Stimulated activated CD4-positive, alpha-beta T cell treated with anti-CD3 and anti-CD28 coated beads, Interleukin-1b, Interleukin-23, amount 100 ng/mL, for 24 hours (primary cell): ENCODE results near the gene ADARB2.

Source experiments
- DNase-seq, 4 experiments: peaks; one replicate each; pipeline ENCODE4 v3.0.0-alpha.2; 2020; ENCODE audit warnings: low read depth in 4 of 4, low spot score in 1 of 4

The ADARB2 gene

GRCh38 chr10:1300218-1300617, 437.1 kb downstream of the ADARB2 start:
- DNase-seq = no peak

GRCh38 chr10:1299041-1299726, 438.1 kb downstream of the ADARB2 start:
- DNase-seq = no peak

GRCh38 chr10:1297566-1298301, 439.6 kb downstream of the ADARB2 start:
- no peak for DNase-seq

DNA sequence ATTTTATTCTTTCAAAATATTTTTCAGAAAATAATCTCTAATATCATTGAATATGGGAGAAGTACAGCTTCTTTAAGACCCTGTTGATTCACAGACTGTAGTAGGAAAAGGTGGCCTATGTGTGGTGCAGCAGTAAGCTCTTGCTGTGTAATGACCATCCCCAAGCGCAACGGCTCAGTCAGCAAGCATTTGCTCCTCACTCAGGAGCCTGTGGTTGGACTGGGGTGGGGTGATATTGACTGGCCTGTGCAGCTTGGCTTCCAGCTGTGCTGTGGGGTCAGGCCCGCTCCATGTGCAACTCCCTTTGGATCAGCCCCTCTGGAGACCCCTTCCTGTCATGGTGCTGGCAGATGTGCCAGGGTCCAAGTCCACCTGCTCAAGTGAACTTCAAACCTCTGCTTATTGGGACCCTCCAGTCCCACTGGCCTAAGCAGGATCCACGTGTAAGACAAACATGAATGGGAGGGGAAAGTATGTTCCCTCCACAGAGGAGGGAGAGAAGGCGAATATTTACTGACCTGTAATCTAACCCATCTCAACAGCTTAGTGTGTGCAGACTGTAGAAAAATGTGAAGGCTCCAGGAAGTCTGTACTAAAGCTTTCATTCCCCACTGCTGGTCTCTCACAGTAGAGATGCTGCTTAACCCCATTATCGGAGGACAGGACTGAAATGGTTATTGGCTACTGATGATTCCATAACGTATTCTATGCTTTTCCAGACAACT, 441.4 kb downstream of the ADARB2 start:
- DNase-seq = no peak

- no peak for DNase-seq
Observed at GRCh38 chr10:1294748-1295147, 442.6 kb downstream of the ADARB2 start.

DNA sequence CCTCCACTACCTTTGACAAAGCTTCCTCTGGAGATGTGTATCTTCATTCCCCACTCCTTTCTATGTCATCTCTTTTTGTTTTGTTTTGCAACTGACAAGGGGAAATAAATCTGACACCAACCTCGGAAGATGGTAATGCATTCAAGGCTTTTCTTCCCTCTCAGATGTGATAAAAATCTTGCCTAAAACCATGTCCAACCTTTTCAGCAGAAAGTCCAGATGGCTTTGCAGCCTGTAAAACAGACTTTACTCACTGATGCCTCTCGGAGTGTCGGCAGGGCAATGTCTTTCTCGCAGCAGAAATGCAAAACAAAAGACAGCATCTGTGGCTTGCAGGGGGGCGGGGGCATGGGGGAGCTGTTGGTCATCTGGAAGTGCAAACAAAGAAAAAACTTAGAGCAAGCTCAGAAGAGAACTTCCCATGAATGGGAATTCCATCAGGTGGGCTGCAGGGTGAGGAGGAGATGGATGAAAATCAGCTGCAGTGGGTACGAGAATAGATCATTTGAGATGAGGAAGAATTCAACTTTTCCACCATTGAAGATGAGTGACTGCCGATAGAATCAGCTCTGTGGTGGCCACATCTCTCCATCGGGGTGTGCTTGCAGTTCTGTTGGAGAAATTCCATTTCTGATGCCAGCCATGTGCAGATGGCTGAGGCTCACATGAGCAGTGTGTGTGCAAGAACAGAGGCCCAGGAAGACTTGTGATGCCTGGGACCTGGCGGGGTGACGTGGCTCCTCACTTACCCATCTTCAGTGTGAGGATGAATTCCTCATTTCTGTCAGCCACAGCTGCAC, 443.5 kb downstream of the ADARB2 start:
- no peak for DNase-seq

- DNase-seq = no peak
Observed at GRCh38 chr10:1293157-1293556, 444.2 kb downstream of the ADARB2 start.

DNA sequence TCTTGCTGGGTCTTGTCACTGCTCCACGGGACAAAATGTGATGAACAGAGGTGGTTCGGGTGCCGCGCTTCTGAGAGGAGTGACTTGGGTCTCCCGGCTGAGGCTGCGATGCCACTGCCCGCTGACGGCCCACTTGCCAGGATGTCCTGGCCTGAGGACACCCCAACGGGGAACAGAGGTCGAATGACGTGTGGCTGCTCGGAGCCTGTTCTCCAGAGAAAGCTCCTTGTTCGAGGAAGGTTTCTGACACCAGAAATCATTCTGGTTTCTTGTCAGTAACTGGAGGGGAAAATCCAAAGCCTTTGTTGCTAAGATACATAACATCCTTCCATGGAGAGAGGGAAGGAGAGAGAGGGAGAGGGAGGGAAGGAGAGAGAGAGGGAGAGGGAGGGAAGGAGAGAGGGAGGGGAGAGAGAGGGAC, 444.7 kb downstream of the ADARB2 start:
- no peak for DNase-seq

- DNase-seq = no peak
Observed at GRCh38 chr10:1291178-1292090, 445.9 kb downstream of the ADARB2 start.

- no peak for DNase-seq
Observed at GRCh38 chr10:1290071-1290471, 447.3 kb downstream of the ADARB2 start.

GRCh38 chr10:1289591-1289990, 447.7 kb downstream of the ADARB2 start:
- no peak for DNase-seq

DNA sequence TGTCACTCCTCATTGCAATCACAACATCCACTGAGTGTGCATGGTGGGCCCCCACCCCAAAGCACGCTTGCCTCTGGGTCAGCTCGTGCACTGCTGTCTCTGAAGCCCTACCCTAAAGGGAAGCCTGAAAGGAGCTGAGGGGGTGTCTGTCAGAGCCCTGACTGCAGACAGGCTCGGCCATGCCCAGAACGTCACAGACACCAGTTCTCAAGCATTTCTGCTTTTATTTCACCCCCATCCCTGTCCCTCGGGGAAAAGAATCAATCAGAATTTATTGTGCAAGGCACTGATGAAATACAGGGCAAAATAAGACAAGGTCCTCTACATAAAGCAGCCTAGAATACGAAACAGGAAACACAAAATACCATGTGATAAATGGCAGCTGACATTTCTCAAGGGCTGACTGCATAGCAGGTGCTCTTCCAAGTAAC, 449.3 kb downstream of the ADARB2 start:
- DNase-seq = no peak

GRCh38 chr10:1287487-1287886, 449.8 kb downstream of the ADARB2 start:
- DNase-seq = no peak

- no peak for DNase-seq
Observed at GRCh38 chr10:1284076-1284475, 453.2 kb downstream of the ADARB2 start.

GRCh38 chr10:1281405-1281782, 455.9 kb downstream of the ADARB2 start:
- no peak for DNase-seq

DNA sequence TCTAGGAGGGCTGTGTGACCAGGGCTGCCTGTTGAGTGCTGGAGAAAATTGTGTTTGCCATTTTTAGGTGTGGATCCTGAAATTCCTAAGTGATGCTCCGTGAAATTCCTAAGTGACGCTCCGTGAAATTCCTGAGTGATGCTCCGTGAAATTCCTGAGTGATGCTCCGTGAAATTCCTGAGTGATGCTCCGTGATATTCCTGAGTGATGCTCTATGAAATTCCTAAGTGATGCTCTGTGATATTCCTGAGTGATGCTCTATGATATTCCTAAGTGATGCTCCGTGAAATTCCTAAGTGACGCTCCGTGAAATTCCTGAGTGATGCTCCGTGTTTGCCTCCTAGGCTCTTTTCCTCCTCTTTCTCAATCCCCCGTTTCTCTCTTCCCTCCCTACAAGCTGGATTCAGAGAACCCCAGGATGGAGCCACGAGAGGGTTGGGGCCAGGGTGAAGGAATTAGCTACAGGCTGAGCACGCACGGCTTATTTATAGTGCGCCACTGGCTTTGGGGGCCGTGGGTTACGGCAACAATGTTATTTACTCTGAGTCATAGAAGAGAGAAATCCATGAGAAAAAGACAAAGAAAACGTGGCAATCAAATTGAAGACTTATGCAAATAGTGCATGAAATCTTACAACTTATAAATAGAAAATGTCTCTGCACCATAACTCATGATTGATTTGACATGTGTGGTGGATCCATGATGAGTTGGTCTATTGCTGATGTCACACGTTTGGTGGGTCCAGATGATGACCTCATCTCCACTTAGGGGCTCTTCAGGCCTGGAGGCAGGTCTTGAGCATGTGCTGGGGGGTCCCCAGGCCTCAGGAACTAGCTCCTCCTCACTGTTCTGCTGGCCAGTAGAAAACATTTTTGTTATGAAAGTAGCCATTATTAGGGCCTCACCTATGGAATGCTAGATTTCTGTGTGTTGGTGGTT, 456.6 kb downstream of the ADARB2 start:
- no peak for DNase-seq

DNA sequence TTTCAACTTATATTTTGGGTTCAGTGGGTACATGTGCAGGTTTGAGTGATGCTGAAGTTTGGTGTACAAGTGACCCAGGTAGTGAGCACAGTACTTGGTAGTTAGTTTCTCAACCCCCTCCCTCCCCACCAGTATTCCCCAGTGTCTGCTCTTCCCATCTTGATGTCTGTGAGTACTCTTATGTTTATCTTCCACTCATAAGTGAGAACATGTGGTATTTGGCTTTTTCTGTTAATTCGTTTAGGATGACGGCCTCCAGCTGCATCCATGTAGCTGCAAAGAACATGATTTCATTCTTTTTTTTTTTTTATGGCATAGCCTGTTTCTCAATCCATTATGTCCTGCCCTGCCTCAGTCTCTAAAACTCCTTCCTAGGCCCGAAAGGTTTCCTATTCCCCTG, 459.0 kb downstream of the ADARB2 start:
- DNase-seq = no peak

DNA sequence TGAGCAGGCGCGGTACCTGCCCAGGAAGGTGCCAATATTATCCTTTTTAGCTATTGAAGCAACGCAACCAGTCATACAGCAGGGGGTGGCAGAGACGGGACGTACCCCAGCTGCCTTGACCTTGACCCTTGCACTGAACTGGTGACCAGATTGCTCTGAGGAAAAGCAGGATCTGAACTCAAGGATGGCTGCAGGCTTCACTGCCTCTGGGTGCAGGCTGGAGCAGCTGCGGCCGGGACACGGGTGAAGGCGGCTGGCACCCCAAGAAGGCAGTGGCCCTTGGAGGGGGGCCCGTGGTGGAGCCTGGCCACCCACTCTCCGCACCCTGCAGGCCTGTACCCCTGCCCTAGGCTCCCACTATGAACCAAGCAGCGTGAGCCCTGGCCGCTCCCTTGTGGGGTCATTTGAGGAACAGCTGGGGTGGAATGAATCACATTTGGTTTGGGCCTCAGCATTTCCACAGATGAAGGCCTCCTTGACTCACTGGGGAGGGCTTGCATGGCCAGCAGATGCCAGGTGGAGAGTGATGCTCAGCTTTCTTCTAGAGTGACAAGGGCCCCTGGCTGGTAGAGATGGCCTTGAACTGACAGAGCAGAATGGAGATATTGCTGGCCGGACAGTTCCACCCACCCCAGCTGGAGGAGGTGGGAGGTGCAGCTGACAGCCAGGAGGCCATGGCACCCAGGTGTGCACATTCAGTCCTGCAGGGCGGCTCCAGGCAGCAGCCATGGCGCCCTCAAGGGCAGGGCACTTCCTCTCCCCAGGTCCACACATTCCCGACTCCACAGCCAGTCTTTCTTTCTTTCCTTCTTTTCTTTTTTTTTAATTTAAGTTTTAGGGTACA, 462.4 kb downstream of the ADARB2 start:
- no peak for DNase-seq
